OCI-LY7 (cell line): ENCODE data around the gene JAKMIP3. TPM values are rescaled to one million over a fixed set of nuclear protein-coding genes. Genes with fewer than 3 reads are reported as not detected.

Source experiments
- BruUV-seq: library from RNA; stranded (reverse); fragments of 400-500 nt; replicated peaks from 2 replicates; lab custom pipeline; 2021; lab: Mats Ljungman, UMichigan
- CTCF ChIA-PET: fragments of 300-600 bp; sonication (Branson Sonifier 250); formaldehyde crosslinking; loops from one replicate; lab custom pipeline; 2022; ENCODE audit warnings: antibody characterized with exemption; ENCODE audit not compliant: unreplicated experiment; lab: Charles Lee
- POLR2A ChIA-PET: fragments of 300-600 bp; sonication (Branson Sonifier 250); formaldehyde crosslinking; loops from one replicate; lab custom pipeline; 2022; ENCODE audit warnings: antibody characterized with exemption; lab: Charles Lee
- DNase-seq: peaks from one replicate; pipeline ENCODE4 v3.0.0-alpha.2; 2015; ENCODE audit warnings: low spot score
- H2AFZ ChIP-seq: fragments of 200-600 bp; sonication (generic), shearing (Covaris generic); 2 replicates; pipeline ENCODE4 v1.6.1; 2014; ENCODE audit warnings: mild to moderate bottlenecking, antibody characterized with exemption, low read length, moderate library complexity
- H3K27ac ChIP-seq: fragments of 200-600 bp; sonication (generic); 2 replicates; pipeline ENCODE4 v1.5.1; 2014; ENCODE audit warnings: mixed run types, low read depth, mild to moderate bottlenecking, moderate library complexity, low read length, inconsistent platforms; ENCODE audit not compliant: poor library complexity, severe bottlenecking
- H3K36me3 ChIP-seq: fragments of 200-600 bp; sonication (generic); 2 replicates; pipeline ENCODE4 v1.6.1; 2014; ENCODE audit warnings: mild to moderate bottlenecking, antibody characterized with exemption, low read length, moderate library complexity, mixed read lengths; ENCODE audit not compliant: insufficient read depth
- H3K4me1 ChIP-seq: fragments of 200-600 bp; sonication (generic); 2 replicates; pipeline ENCODE4 v1.5.1; 2014; ENCODE audit warnings: mild to moderate bottlenecking, low read length; ENCODE audit not compliant: insufficient read depth, poor library complexity, severe bottlenecking
- H3K4me2 ChIP-seq: fragments of 200-600 bp; sonication (generic); 2 replicates; pipeline ENCODE4 v1.6.1; 2014; ENCODE audit warnings: mild to moderate bottlenecking, low read length
- H3K4me3 ChIP-seq: fragments of 200-600 bp; sonication (generic); 2 replicates; pipeline ENCODE4 v1.5.1; 2014; ENCODE audit warnings: mild to moderate bottlenecking, low read depth, low read length; ENCODE audit not compliant: poor library complexity, severe bottlenecking
- H3K79me2 ChIP-seq: fragments of 200-600 bp; sonication (generic); 2 replicates; pipeline ENCODE4 v1.6.1; 2016; ENCODE audit warnings: low read depth, mild to moderate bottlenecking, low read length, moderate library complexity, mixed read lengths; ENCODE audit not compliant: insufficient read depth
- H3K9me2 ChIP-seq: fragments of 200-600 bp; sonication (generic); 2 replicates; pipeline ENCODE4 v1.6.1; 2016; ENCODE audit warnings: mild to moderate bottlenecking, low read length, mixed read lengths; ENCODE audit not compliant: insufficient read depth
- H3K9me3 ChIP-seq: fragments of 200-600 bp; sonication (generic); 2 replicates; pipeline ENCODE4 v1.6.1; 2014; ENCODE audit warnings: mild to moderate bottlenecking, mixed run types, low read length, mixed read lengths
- H4K20me1 ChIP-seq: fragments of 200-600 bp; sonication (generic); 2 replicates; pipeline ENCODE4 v1.6.1; 2014; ENCODE audit warnings: mild to moderate bottlenecking, antibody characterized with exemption, low read length, moderate library complexity, mixed read lengths; ENCODE audit not compliant: insufficient read depth
- EZH2phosphoT487 ChIP-seq: fragments of 200-600 bp; sonication (generic); IDR thresholded peaks from 2 replicates; pipeline ENCODE4 v1.6.1; 2018; ENCODE audit warnings: low read depth, borderline replicate concordance, mild to moderate bottlenecking, mixed run types, antibody characterized with exemption, low read length, moderate library complexity, mixed read lengths
- intact Hi-C: fragments of 100-400 bp; cut with micrococcal nuclease; formaldehyde crosslinking; loops from one replicate; pipeline ENCODE4 v1.10.0; 2022; ENCODE audit not compliant: unreplicated experiment
- total RNA-seq, 2 experiments: library from RNA; depleted of rRNA in 1 of 2; stranded (reverse); fragments of >200 nt in 1 of 2; shearing (Covaris generic) in 1 of 2; gene quantifications; 2 replicates each; pipeline ENCODE4 v1.2.3, GENCODE V29; 2014 to 2022
- TF ChIP-seq, protein P1 (sequence below): fragments of 200-600 bp; sonication (generic); conservative IDR thresholded peaks from 2 replicates; pipeline ENCODE4 v1.5.1; 2014; ENCODE audit warnings: mild to moderate bottlenecking, antibody characterized with exemption, low read length, moderate library complexity, mixed read lengths

Gene JAKMIP3
- total RNA-seq, 2 experiments from 2014 or later, result 0.54 to 0.89 TPM

DNA sequence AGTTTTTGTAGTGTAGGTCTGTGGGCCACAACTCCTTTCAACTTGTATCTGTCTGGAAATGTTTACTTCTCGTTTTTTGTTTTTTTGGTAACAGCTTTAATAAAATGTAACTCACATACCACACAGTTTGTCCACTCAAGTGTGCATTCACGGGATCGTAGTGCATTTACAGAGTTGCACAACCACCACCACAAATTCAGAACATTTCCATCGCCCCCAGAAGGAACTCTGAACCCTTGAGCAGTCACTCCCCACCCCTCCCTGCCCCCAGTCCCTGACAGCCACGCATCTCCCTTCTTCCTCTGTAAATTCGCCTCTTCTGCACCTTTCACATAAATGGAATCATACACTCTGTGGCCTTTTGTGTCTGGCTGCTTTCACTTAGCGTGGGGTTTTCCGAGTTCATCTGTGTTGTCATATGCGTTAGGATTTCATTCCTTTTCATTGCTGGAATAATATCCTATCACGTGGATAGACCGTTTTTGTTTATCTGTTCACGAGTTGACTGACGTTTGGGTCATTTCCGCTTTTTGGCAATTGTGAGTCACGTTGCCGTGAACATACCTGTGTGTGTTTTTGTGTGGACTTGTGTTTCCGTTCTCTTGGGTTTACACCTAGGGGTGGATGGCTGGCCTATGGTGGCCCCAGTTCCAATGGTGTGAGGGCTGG, 10.3 kb downstream of the JAKMIP3 start:
- H3K4me2 ChIP-seq, result no peak overlapping the region
- no TSS peak for BruUV-seq
- H2AFZ ChIP-seq, result no peak overlapping the region
- H3K4me3 ChIP-seq, result no peak overlapping the region
- no peaks in the 10 kb centered on the region for H3K36me3 ChIP-seq
- intact Hi-C loops, result no loop called here
- no peaks in the 10 kb centered on the region for H3K79me2 ChIP-seq
- no peak overlapping the region for H3K27ac ChIP-seq
- no peaks in the 10 kb centered on the region for H4K20me1 ChIP-seq
- H3K4me1 ChIP-seq, result no peaks in the 10 kb centered on the region
- H3K9me2 ChIP-seq, result no peaks in the 10 kb centered on the region
- POLR2A ChIA-PET, result no interaction called here
- no peak for DNase-seq
- TF ChIP-seq, protein P1, sequence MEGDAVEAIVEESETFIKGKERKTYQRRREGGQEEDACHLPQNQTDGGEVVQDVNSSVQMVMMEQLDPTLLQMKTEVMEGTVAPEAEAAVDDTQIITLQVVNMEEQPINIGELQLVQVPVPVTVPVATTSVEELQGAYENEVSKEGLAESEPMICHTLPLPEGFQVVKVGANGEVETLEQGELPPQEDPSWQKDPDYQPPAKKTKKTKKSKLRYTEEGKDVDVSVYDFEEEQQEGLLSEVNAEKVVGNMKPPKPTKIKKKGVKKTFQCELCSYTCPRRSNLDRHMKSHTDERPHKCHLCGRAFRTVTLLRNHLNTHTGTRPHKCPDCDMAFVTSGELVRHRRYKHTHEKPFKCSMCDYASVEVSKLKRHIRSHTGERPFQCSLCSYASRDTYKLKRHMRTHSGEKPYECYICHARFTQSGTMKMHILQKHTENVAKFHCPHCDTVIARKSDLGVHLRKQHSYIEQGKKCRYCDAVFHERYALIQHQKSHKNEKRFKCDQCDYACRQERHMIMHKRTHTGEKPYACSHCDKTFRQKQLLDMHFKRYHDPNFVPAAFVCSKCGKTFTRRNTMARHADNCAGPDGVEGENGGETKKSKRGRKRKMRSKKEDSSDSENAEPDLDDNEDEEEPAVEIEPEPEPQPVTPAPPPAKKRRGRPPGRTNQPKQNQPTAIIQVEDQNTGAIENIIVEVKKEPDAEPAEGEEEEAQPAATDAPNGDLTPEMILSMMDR, result no peak
- TF ChIP-seq EZH2phosphoT487, result no peak
- CTCF ChIA-PET, result no interaction called here
- no peaks in the 10 kb centered on the region for H3K9me3 ChIP-seq

DNA sequence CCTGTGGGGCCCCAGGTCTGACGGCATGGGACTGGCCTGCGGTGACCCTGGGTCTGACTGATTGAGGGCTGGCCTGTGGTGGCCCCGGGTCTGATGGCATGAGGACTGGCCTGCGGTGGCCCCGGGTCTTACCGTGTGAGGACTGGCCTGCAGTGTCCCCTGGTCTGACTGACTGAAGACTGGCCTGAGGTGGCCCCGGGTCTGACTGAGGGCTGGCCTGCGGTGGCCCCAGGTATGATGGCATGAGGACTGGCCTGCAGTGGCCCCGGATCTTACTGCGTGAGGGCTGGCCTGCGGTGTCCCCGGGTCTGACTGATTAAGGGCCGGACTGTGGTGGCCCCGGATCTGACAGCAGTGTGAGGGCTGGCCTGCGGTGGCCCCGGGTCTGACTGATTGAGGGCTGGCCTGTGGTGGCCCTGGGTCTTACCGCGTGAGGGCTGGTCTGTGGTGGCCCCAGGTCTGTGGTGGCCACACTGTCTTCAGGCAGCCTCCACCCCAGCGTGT, 10.9 kb downstream of the JAKMIP3 start:
- no peaks in the 10 kb centered on the region for H3K9me3 ChIP-seq
- H4K20me1 ChIP-seq, result no peaks in the 10 kb centered on the region
- no peak overlapping the region for H2AFZ ChIP-seq
- DNase-seq, result no peak
- ChIA-PET POLR2A (no interaction called here), CTCF (no interaction called here)
- H3K9me2 ChIP-seq, result no peaks in the 10 kb centered on the region
- no peak overlapping the region for H3K27ac ChIP-seq
- H3K79me2 ChIP-seq, result no peaks in the 10 kb centered on the region
- TF ChIP-seq EZH2phosphoT487, result no peak
- TF ChIP-seq, protein P1, result no peak
- no peaks in the 10 kb centered on the region for H3K36me3 ChIP-seq
- no peak overlapping the region for H3K4me3 ChIP-seq
- intact Hi-C loops, result no loop called here
- H3K4me1 ChIP-seq, result no peaks in the 10 kb centered on the region
- BruUV-seq, result no TSS peak
- H3K4me2 ChIP-seq, result no peak overlapping the region

DNA sequence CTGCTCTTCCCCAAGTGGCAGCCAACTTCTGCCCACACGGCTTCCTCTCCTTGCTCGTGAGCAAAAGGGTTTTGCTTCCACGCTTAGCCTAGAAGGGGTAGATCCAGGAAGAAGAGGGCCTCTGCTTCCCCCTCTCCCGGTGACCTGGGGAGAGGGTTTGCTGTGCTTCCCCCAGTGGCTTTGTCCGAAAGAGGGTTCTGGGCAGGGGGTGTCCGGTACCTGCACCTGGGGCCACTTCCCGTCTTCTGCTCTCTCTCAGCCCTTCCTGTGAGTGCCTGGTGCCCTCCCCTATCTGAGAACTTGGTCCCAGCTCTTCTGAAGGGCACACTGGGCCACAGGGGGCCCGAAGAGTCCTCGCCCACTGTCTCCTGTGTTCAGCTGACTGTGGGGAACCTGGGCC, 11.3 kb downstream of the JAKMIP3 start:
- no peaks in the 10 kb centered on the region for H4K20me1 ChIP-seq
- TF ChIP-seq, protein P1, result no peak
- TF ChIP-seq EZH2phosphoT487, result no peak
- intact Hi-C loops, result no loop called here
- H3K4me2 ChIP-seq, result no peak overlapping the region
- no peaks in the 10 kb centered on the region for H3K9me3 ChIP-seq
- no TSS peak for BruUV-seq
- no peak for DNase-seq
- ChIA-PET POLR2A (interaction anchor here (0.6 kb wide), 1 partner anchor 630 kb away, joined by 4 read pairs; no protein-coding TSS in a partner anchor), CTCF (no interaction called here)
- H3K36me3 ChIP-seq, result no peaks in the 10 kb centered on the region
- no peaks in the 10 kb centered on the region for H3K79me2 ChIP-seq
- no peak overlapping the region for H2AFZ ChIP-seq
- no peak overlapping the region for H3K4me3 ChIP-seq
- H3K9me2 ChIP-seq, result no peaks in the 10 kb centered on the region
- no peak overlapping the region for H3K27ac ChIP-seq
- H3K4me1 ChIP-seq, result no peaks in the 10 kb centered on the region
